Fibroblast of skin of left quadriceps (primary cell): ENCODE results near the gene CDCA7.
A peak's percentile ranks its signal among the peaks of the same experiment; 100 is the strongest.
"Not testable (repeated sequence)": the region's sequence is repeated elsewhere in the genome, so short reads cannot be mapped to it uniquely, and the experiment has no call there.

Experiments used
- DNase-seq, 2 experiments: peaks; one replicate each; pipeline ENCODE4 v3.0.0-alpha.2; 2013; ENCODE audit warnings: low read depth in 2 of 2

CDCA7 gene

DNA sequence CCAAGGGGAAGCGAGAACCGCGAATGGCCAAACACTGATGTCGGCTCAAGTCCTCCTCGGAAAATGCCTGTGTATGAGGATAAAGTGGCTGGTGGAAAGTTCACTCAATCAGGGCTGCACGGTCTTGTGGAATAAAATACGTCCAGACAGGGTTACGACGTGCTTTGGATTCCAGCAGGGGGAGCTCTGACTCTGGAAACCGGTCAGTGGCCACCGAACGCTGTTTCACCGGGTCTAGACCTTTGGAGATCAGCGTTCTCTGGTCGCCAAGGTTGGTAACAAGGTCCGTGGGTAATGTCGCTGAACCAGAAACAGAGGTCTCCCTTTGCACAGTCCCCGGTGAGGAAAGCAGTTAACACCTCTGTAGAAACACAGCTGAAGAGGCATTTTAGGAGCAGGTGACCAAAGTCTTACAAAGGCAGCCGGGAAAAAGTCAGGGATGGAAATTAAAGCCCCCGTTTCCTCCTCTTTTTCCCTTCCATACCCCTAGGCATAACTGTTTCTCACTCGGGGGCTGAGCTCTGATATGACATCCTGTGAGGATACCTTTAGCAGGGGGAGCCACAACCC is 47.8 kb downstream of the CDCA7 start:
- DNase-seq = peak; percentile 49 to 52

DNA sequence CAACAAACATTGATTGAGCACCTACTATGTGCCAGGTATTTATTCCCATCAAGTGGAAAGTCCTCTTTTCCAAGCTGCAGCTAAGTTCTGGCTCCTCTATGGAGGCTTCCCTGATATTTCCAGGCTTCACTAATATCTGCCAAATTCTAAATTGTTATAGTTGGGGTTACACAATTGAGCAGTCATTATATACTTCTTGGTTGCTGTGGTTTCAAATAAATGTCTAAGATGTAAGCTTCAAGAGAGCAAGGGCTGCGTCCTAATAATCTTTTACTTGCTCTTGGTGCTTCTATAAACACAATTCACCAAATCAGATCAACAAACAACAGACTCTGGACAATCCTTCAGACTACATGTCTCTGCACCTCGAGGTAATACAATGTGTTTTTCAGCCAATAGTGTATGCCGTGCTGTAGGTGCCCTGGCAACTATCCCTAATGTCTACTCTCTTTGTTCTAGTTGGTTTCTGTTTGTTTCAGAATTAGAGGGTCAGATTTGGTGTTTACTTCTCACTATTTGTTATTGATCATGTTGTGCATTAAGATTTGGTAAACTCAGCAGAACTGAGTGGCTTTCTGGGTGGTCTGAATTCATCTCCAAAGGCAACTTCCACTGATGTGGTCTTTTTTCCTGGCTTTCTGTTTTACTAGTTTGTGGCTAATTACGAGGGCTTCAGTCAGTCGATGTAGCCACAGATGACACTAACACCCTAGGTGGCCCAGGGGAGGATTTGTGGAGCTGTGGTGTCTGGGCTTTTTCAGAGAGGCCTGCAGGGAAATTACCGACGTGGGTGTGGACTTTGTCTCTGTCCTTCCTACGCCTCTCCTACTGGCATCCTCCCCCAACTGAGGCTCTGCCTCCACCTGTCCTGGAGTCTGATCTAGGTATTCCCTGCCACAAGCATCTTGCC is 50.4 kb downstream of the CDCA7 start:
- no peak for DNase-seq

GRCh38 chr2:173407176-173407575 is 52.5 kb downstream of the CDCA7 start:
- no peak for DNase-seq

GRCh38 chr2:173407646-173408045 is 53.0 kb downstream of the CDCA7 start:
- DNase-seq = no peak

DNA sequence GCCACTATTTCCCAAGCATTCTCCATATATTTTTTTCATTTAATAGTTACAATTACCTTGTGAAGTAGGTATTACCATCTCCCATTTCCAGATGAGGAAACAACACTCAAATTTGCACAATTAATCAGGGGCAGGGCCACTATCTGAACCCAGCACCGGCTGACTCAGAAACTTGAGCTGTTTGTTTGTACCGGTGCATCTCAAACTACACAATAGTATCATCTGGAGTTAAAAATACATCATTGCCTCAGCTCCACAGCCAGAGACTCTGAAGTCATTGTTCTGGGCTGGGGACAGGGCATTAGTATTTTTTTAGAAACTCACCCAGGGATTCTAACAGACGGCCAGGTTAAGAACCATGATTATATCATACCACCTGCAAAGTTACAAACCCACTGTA is 55.9 kb downstream of the CDCA7 start:
- no peak for DNase-seq

- DNase-seq = no peak
Observed at GRCh38 chr2:173412628-173413027, 58.0 kb downstream of the CDCA7 start.

GRCh38 chr2:173414823-173415322 is 60.2 kb downstream of the CDCA7 start:
- peak; percentile 65 to 72 for DNase-seq

DNA sequence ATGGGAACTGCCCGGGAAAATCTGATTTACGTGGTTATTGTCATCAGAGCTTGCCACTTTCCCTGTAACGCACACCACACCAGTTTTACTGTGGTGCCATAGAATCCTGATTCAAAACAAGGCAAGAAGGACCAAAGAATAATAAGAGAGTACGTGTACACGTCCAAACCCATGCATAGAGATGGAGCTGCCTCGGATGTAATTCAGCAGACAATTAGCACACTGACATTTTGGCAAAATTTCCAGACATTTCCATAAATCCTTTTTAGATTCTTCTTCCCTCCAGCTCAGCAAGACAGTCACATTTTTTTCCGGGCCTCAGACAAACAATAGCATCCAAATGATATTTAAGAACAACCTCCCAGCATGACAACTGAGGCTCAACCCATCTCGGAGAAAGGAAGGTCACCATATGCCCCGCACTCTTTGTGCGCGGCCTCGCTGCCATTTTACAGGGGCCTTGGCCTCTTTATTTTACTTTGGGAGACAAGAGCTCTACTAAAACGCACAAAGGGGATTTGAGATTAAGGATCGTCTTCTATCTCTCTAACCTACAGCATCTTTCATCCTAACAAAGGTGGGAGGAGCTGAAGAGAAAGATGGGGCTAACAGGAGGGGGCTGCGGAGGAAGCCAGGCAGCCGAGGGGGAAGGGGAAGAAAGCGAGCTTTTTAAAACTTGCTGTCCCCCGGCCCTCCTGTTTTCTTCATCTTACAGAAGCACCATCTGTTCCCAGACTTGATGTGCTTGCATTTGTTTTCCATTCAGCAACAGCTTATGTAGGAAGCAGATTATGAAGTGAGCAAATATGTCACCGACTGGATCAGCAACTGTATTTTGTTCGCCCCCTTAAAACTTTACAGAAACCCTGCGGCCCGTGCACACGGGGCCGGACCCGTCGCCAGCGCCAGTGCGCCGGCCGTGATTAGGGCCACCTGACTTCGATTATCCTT is 61.0 kb downstream of the CDCA7 start:
- DNase-seq = no peak

- DNase-seq = not testable (repeated sequence)
Observed at GRCh38 chr2:173416415-173417152, 61.9 kb downstream of the CDCA7 start.

GRCh38 chr2:173417341-173417740 is 62.7 kb downstream of the CDCA7 start:
- no peak for DNase-seq

- no peak for DNase-seq
Observed at GRCh38 chr2:173417802-173418201, 63.1 kb downstream of the CDCA7 start.
